NCI-H128 (cell line): ENCODE measurements around the gene ZNF761.

Experiments used
- DNase-seq: peaks from one replicate; lab custom pipeline; 2025; ENCODE audit not compliant: unreplicated experiment; lab: John Stamatoyannopoulos, UW

ZNF761 gene

GRCh38 chr19:53506728-53507127 lies 74.9 kb downstream of the ZNF761 start:
- DNase-seq = no peak
